GM21825 (cell line): ENCODE measurements around the gene PIEZO1.

Experiments used
- ATAC-seq: cut with Tn5 transposase; IDR thresholded peaks from one replicate; pipeline ENCODE4 v1.9.1; 2021; ENCODE audit warnings: mild to moderate bottlenecking, moderate library complexity; ENCODE audit not compliant: unreplicated experiment

PIEZO1 gene

GRCh38 chr16:88694221-88695087, 90.6 kb downstream of the PIEZO1 start:
- no peak for ATAC-seq

GRCh38 chr16:88693420-88694177, 91.4 kb downstream of the PIEZO1 start:
- no peak for ATAC-seq

GRCh38 chr16:88692861-88693260, 92.2 kb downstream of the PIEZO1 start:
- ATAC-seq: no peak

GRCh38 chr16:88691924-88692560, 93.0 kb downstream of the PIEZO1 start:
- ATAC-seq: no peak

GRCh38 chr16:88691129-88691813, 93.7 kb downstream of the PIEZO1 start:
- ATAC-seq: no peak

GRCh38 chr16:88690341-88691128, 94.5 kb downstream of the PIEZO1 start:
- no peak for ATAC-seq

GRCh38 chr16:88688013-88688778, 96.8 kb downstream of the PIEZO1 start:
- ATAC-seq: no peak

GRCh38 chr16:88687676-88688012, 97.4 kb downstream of the PIEZO1 start:
- no peak for ATAC-seq

GRCh38 chr16:88687254-88687576, 97.8 kb downstream of the PIEZO1 start:
- ATAC-seq: no peak

- ATAC-seq: peak; percentile 65
Measured at GRCh38 chr16:88686439-88687253, 98.4 kb downstream of the PIEZO1 start, which contains the start of gene SNAI3. Gene SNAI3 (minus strand): TSS chr16:88686507. CDS start chr16:88686406, 101 bp downstream.

- peak; percentile 5 for ATAC-seq
Measured at GRCh38 chr16:88686062-88686438, 99.0 kb downstream of the PIEZO1 start.

- ATAC-seq: no peak
Measured at GRCh38 chr16:88685156-88686061, 99.6 kb downstream of the PIEZO1 start.

- no peak for ATAC-seq
Measured at GRCh38 chr16:88684569-88685155, 100.4 kb downstream of the PIEZO1 start.

- peak; percentile 66 for ATAC-seq
Measured at GRCh38 chr16:88681709-88682451, 103.1 kb downstream of the PIEZO1 start.

GRCh38 chr16:88681084-88681680, 103.8 kb downstream of the PIEZO1 start:
- peak; percentile 2 for ATAC-seq

GRCh38 chr16:88680554-88681083, 104.4 kb downstream of the PIEZO1 start:
- no peak for ATAC-seq
